MCF 10A (cell line): ENCODE data around the gene NT5C3B. TPM values are rescaled to one million over a fixed set of nuclear protein-coding genes. Genes with fewer than 3 reads are reported as not detected.

Experiments used
- BruUV-seq: library from RNA; stranded (reverse); fragments of 400-500 nt; replicated peaks from 2 replicates; lab custom pipeline; 2021; lab: Mats Ljungman, UMichigan
- CTCF ChIA-PET: fragments of 300-600 bp; sonication (Branson Sonifier 250); formaldehyde crosslinking; extraction: SDS; loops from one replicate; lab custom pipeline; 2021; ENCODE audit warnings: antibody characterized with exemption, inconsistent platforms; lab: Yijun Ruan, JAX
- POLR2A ChIA-PET: fragments of 300-600, 350-650 bp; sonication (Branson Sonifier 250); formaldehyde crosslinking; extraction: SDS; loops from one replicate; lab custom pipeline; 2020; ENCODE audit warnings: antibody characterized with exemption, inconsistent platforms; lab: Yijun Ruan, JAX
- DNase-seq: peaks from one replicate; pipeline ENCODE4 v3.0.0-alpha.2; 2018; ENCODE audit not compliant: unreplicated experiment
- H3K27ac Mint-ChIP-seq: one replicate; pipeline ENCODE4 v1.8.0; 2022; ENCODE audit warnings: mild to moderate bottlenecking, low read depth, mixed read lengths; ENCODE audit not compliant: unreplicated experiment
- H3K27me3 Mint-ChIP-seq: one replicate; pipeline ENCODE4 v1.8.0; 2022; ENCODE audit warnings: mixed read lengths; ENCODE audit not compliant: insufficient read depth, unreplicated experiment
- H3K36me3 Mint-ChIP-seq: one replicate; pipeline ENCODE4 v1.8.0; 2022; ENCODE audit warnings: mild to moderate bottlenecking, moderate library complexity, mixed read lengths; ENCODE audit not compliant: insufficient read depth, unreplicated experiment
- H3K4me1 Mint-ChIP-seq: one replicate; pipeline ENCODE4 v1.8.0; 2022; ENCODE audit warnings: mixed read lengths; ENCODE audit not compliant: insufficient read depth, unreplicated experiment
- H3K4me3 Mint-ChIP-seq: one replicate; pipeline ENCODE4 v1.8.0; 2022; ENCODE audit warnings: mild to moderate bottlenecking, moderate library complexity, mixed read lengths; ENCODE audit not compliant: unreplicated experiment
- H3K9me3 Mint-ChIP-seq: one replicate; pipeline ENCODE4 v1.8.0; 2022; ENCODE audit warnings: mixed read lengths; ENCODE audit not compliant: unreplicated experiment
- CTCF ChIP-seq: fragments of 200-600 bp; IDR thresholded peaks from one replicate; pipeline ENCODE4 v1.8.0; 2022; ENCODE audit warnings: antibody characterized with exemption, mild to moderate bottlenecking; ENCODE audit not compliant: unreplicated experiment
- intact Hi-C: fragments of 100-400 bp; cut with micrococcal nuclease; formaldehyde crosslinking; loops from 2 replicates; pipeline ENCODE4 v1.14.1; 2022
- total RNA-seq: library from RNA; stranded (reverse); gene quantifications from 2 replicates; pipeline ENCODE4 v1.2.3, GENCODE V29; 2022

NT5C3B gene
- total RNA-seq, 1 experiment from 2014 or later: 59.8 TPM

GRCh38 chr17:41811549-41812380 is 24.3 kb downstream of the NT5C3B start, which contains the start of gene P3H4:
P3H4 (minus strand) TSS chr17:41811949; CDS start chr17:41811915, 34 bp downstream.
- ChIA-PET CTCF (interaction anchor here (0.6 to 3.1 kb wide), 19 partner anchors 10 to 1719 kb away, joined by 3 to 22 read pairs (median 3); no protein-coding TSS in a partner anchor), POLR2A (interaction anchor here (0.6 to 24.1 kb wide), 23 partner anchors 10 to 123 kb away, joined by 3 to 599 read pairs (median 4); partner anchors contain the start of genes ACLY, EIF1, JUP and KLHL11)
- intact Hi-C loops: loop anchor here (2.0 kb wide), 3 partner anchors 53 to 147 kb away; partner anchors contain the start of gene KLHL11
- H3K9me3 Mint-ChIP-seq: no peaks in the 10 kb centered on the region
- H3K27me3 Mint-ChIP-seq: no peaks in the 10 kb centered on the region
- H3K4me3 Mint-ChIP-seq: peak within 1 kb of the TSS; percentile 95
- H3K36me3 Mint-ChIP-seq: peaks cover 36% of the 10 kb centered on the region
- peaks cover 19% of the 10 kb centered on the region for H3K4me1 Mint-ChIP-seq
- peak; percentile 74 for DNase-seq
- H3K27ac Mint-ChIP-seq: peak within 1 kb of the TSS; percentile 85
- TF ChIP-seq CTCF: peak; percentile 52
- BruUV-seq: TSS peak; percentile 44

GRCh38 chr17:41810659-41811548 is 25.1 kb downstream of the NT5C3B start:
- TF ChIP-seq CTCF: no peak
- DNase-seq: no peak
- no peaks in the 10 kb centered on the region for H3K27me3 Mint-ChIP-seq
- CTCF ChIA-PET: interaction anchor here (0.5 to 3.1 kb wide), 19 partner anchors 9 to 1602 kb away, joined by 3 to 22 read pairs (median 3); partner anchors contain the start of gene JUP
- peak overlapping the region; percentile 35 for H3K27ac Mint-ChIP-seq
- H3K4me3 Mint-ChIP-seq: peak overlapping the region; percentile 95
- BruUV-seq: no TSS peak
- POLR2A ChIA-PET: interaction anchor here (0.6 to 24.1 kb wide), 23 partner anchors 8 to 149 kb away, joined by 3 to 599 read pairs (median 4); partner anchors contain the start of genes ACLY, EIF1, JUP and KLHL11
- intact Hi-C loops: loop anchor here (2.0 kb wide), 2 partner anchors 72 to 148 kb away; no protein-coding TSS in a partner anchor
- peaks cover 19% of the 10 kb centered on the region for H3K4me1 Mint-ChIP-seq
- no peaks in the 10 kb centered on the region for H3K9me3 Mint-ChIP-seq
- H3K36me3 Mint-ChIP-seq: peaks cover 42% of the 10 kb centered on the region

- Mint-ChIP-seq H3K9me3 (no peaks in the 10 kb centered on the region), H3K27ac (no peak overlapping the region), H3K4me1 (peaks cover 13% of the 10 kb centered on the region), H3K4me3 (no peak overlapping the region), H3K36me3 (peaks cover 55% of the 10 kb centered on the region), H3K27me3 (no peaks in the 10 kb centered on the region)
- intact Hi-C loops: no loop called here
- CTCF ChIA-PET: interaction anchor here (1.2 kb wide), 1 partner anchor 21 kb away, joined by 5 read pairs; no protein-coding TSS in a partner anchor
- DNase-seq: no peak
- no TSS peak for BruUV-seq
- POLR2A ChIA-PET: interaction anchor here (0.6 to 24.1 kb wide), 2 partner anchors 25 to 51 kb away, joined by 3 to 599 read pairs; partner anchors contain the start of gene JUP
- TF ChIP-seq CTCF: no peak
These were observed 29.2 kb downstream of the NT5C3B start for GRCh38 chr17:41806685-41807445.
